ENCODE measurements around the gene ITGA8. TPM values are rescaled to one million over a fixed set of nuclear protein-coding genes. Genes with fewer than 3 reads are reported as not detected.

Gene ITGA8
- polyA plus RNA-seq, 1 donor (not counting 4 experiments of a cell fraction or from before 2014, with no cell fraction given), result not detected

- Histone ChIP-seq H4K20me1 (ENCODE audit: control insufficient read depth, extremely low read depth, insufficient read depth, low read length) (no peaks in the 10 kb centered on the region), H3K27ac (ENCODE audit: control insufficient read depth, insufficient read depth, low read length) (no peak overlapping the region), H3K4me2 (ENCODE audit: control insufficient read depth, extremely low read depth, insufficient read depth, low read depth, low read length) (no peak overlapping the region), H3K9ac (ENCODE audit: control insufficient read depth, extremely low read depth, insufficient read depth, low read length) (no peak overlapping the region), H3K9me3 (ENCODE audit: control insufficient read depth, low read depth, low read length) (no peaks in the 10 kb centered on the region), H3K27me3 (ENCODE audit: control insufficient read depth, extremely low read depth, insufficient read depth, low read length) (no peaks in the 10 kb centered on the region), H3K79me2 (ENCODE audit: control insufficient read depth, insufficient read depth, low read length) (no peaks in the 10 kb centered on the region), H3K4me3 (ENCODE audit: control insufficient read depth in 2 of 3, extremely low read depth in 1 of 3, insufficient read depth in 2 of 3, low read depth in 1 of 3, low read length in 3 of 3) (no peak overlapping the region), H3K9me1 (ENCODE audit: control insufficient read depth, extremely low read depth, insufficient read depth, low read length) (no peaks in the 10 kb centered on the region), H2AFZ (ENCODE audit: control insufficient read depth, low read length) (no peak overlapping the region), H3K36me3 (ENCODE audit: control insufficient read depth in 2 of 2, extremely low read depth in 1 of 2, insufficient read depth in 2 of 2, low read length in 2 of 2) (no peaks in the 10 kb centered on the region), H3K4me1 (ENCODE audit: control insufficient read depth, extremely low read depth, insufficient read depth, low read length) (no peaks in the 10 kb centered on the region)
- TF ChIP-seq, protein P1, sequence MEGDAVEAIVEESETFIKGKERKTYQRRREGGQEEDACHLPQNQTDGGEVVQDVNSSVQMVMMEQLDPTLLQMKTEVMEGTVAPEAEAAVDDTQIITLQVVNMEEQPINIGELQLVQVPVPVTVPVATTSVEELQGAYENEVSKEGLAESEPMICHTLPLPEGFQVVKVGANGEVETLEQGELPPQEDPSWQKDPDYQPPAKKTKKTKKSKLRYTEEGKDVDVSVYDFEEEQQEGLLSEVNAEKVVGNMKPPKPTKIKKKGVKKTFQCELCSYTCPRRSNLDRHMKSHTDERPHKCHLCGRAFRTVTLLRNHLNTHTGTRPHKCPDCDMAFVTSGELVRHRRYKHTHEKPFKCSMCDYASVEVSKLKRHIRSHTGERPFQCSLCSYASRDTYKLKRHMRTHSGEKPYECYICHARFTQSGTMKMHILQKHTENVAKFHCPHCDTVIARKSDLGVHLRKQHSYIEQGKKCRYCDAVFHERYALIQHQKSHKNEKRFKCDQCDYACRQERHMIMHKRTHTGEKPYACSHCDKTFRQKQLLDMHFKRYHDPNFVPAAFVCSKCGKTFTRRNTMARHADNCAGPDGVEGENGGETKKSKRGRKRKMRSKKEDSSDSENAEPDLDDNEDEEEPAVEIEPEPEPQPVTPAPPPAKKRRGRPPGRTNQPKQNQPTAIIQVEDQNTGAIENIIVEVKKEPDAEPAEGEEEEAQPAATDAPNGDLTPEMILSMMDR (optimal IDR thresholded peaks at IDR 0.05 in 1 of 3, IDR thresholded peaks at IDR 0.05 in 1 of 3, conservative IDR thresholded peaks at IDR 0.05 in 1 of 3; ENCODE audit: extremely low read depth in 1 of 3, insufficient read depth in 2 of 3, low read length in 3 of 3), result no peak
- no peak for TF ChIP-seq EZH2 (IDR thresholded peaks at IDR 0.05; ENCODE audit: low read length)
- FAIRE-seq, result no peak
- no peak for DNase-seq (ENCODE audit: low read depth, low spot score)
- dilution Hi-C loops (cut with MboI; ENCODE audit: extremely low pct_ligation_motif_present, low sequenced_read_pairs), result no loop called here
These were observed 247.7 kb downstream of the ITGA8 start for GRCh38 chr10:15472008-15472407.

DNA sequence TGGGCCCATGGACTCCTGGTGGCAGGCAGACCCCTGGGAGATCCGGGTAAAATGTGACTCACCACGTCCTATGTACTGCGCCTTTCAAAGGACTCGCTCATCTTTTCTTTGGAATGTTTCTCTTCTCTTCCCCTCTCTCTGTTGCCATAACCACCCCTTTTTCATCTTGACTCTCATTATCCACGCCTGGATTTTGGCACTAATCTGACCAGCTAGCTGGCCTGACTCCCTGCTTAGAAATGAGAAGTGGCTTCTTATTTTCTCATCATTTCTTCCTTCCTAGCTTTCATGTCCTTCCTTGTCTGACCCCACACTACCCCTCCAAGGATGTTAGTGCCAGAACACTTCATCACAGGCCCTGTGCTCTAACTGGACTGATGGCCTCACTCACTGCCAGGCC is 250.6 kb downstream of the ITGA8 start:
- TF ChIP-seq, protein P1 (optimal IDR thresholded peaks at IDR 0.05 in 1 of 3, IDR thresholded peaks at IDR 0.05 in 1 of 3, conservative IDR thresholded peaks at IDR 0.05 in 1 of 3; ENCODE audit: extremely low read depth in 1 of 3, insufficient read depth in 2 of 3, low read length in 3 of 3), result no peak
- TF ChIP-seq EZH2 (IDR thresholded peaks at IDR 0.05; ENCODE audit: low read length), result no peak
- no peak for FAIRE-seq

More for the DNA sequence above, 250.6 kb downstream of the ITGA8 start:
- no peak overlapping the region for H3K9ac ChIP-seq (ENCODE audit: control insufficient read depth, extremely low read depth, insufficient read depth, low read length)
- H3K27me3 ChIP-seq (ENCODE audit: control insufficient read depth, extremely low read depth, insufficient read depth, low read length), result no peaks in the 10 kb centered on the region
- H3K9me3 ChIP-seq (ENCODE audit: control insufficient read depth, low read depth, low read length), result no peaks in the 10 kb centered on the region
- no peak for DNase-seq (ENCODE audit: low read depth, low spot score)
- dilution Hi-C loops (cut with MboI; ENCODE audit: extremely low pct_ligation_motif_present, low sequenced_read_pairs), result no loop called here
- H3K79me2 ChIP-seq (ENCODE audit: control insufficient read depth, insufficient read depth, low read length), result no peaks in the 10 kb centered on the region
- no peaks in the 10 kb centered on the region for H3K9me1 ChIP-seq (ENCODE audit: control insufficient read depth, extremely low read depth, insufficient read depth, low read length)
- H3K27ac ChIP-seq (ENCODE audit: control insufficient read depth, insufficient read depth, low read length), result no peak overlapping the region
- no peaks in the 10 kb centered on the region for H3K36me3 ChIP-seq (ENCODE audit: control insufficient read depth in 2 of 2, extremely low read depth in 1 of 2, insufficient read depth in 2 of 2, low read length in 2 of 2)
- H2AFZ ChIP-seq (ENCODE audit: control insufficient read depth, low read length), result no peak overlapping the region
- H3K4me2 ChIP-seq (ENCODE audit: control insufficient read depth, extremely low read depth, insufficient read depth, low read depth, low read length), result no peak overlapping the region
- no peaks in the 10 kb centered on the region for H4K20me1 ChIP-seq (ENCODE audit: control insufficient read depth, extremely low read depth, insufficient read depth, low read length)
- no peaks in the 10 kb centered on the region for H3K4me1 ChIP-seq (ENCODE audit: control insufficient read depth, extremely low read depth, insufficient read depth, low read length)
- no peak overlapping the region for H3K4me3 ChIP-seq (ENCODE audit: control insufficient read depth in 2 of 3, extremely low read depth in 1 of 3, insufficient read depth in 2 of 3, low read depth in 1 of 3, low read length in 3 of 3)
